Right forelimb (tissue), 1 donor: ENCODE data around the gene KDM4B.

Experiments
- DNase-seq: peaks from one replicate; pipeline ENCODE4 v3.0.0-alpha.2; 2018

KDM4B gene

DNA sequence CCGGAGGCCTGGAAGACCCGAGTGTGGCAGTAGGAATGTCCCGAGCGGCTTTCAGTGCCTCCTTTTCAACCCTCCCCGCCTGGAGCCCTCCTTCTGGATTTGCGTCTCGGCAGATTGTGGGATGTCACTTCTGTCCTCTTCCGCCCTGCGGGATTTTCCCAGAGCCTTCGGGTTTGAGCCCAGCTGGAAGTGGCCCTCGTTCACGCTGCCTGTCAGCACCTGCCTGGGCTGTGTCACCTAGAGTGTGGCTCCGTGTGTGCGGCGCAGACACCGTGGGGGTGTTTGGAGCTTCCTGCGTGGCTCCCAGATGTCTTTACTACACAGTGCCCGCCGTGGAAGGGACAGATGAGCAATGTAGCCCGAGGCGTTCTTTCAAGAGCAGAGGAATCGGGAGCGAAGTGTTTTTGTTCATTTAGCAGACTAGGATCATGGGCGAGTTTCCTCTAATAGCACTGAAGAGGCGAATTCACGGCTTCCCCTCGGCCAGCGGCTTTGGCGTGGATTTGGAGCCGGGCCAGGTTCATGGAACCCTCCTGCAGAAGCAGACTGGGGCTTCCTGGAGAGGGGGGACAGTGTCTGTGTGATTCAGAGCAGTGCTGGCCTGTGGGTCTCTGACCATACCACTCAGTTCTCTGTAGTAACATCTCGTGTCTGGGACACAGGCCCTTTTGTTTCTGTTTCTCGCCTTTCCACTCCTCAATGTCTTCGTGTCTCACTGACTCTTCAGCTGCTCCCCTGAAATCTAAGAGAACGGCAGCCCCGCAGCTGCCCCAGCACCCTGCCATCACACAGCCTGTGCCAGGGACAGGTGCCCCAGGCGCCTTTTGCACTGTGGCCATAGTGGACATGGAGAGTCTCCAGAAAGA lies 68.0 kb downstream of the KDM4B start:
- DNase-seq = no peak

DNA sequence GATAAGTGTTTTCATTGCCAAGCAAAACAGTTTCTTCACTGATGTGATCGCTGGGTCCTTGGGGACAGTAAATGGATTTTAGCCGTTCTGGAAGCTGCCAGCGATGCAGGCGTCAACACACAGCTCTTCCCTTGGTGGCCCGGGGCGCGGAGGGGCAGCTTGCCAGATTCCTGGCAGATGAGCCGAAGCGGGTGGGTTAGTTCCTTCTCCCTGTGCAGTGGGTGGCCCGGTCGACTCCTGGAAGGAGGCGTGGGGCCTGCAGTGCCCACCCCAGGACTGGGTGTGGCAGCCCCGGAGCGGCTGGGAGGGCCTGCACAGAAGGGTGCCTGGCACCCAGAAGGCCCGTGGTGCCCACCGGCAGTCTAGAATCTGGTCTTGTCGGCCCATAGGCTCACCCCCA lies 69.0 kb downstream of the KDM4B start:
- no peak for DNase-seq

DNA sequence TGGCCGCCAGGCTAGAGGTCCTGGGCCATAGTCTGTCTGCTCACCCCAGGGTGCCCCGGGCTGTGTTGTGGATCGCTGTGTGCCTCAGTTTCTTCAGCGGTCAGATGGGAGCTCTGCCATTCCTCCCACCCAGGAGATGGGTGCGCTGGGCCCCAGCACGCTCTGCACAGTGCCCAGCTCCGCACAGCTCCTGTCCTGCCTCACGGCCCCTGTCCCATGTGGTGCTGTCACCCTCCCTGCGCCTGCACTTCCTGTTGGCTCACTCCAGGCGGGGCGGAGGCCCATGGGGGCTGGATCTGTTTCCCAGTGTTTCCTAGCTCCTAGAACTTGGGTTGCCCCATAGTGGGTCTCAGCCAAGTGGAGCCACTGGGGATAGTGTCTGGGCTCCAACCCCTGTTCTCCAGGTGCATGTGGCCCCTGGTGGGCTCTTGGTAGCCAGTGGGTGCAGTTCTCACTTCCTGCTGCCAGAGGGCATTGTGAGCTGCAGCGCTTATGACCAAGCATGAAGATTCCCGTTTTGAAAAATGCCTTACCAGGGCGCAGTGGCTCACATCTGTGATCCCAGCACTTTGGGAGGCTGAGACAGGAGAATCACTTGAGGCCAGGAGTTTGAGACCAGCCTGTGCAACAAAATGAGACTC lies 69.8 kb downstream of the KDM4B start:
- DNase-seq = no peak

DNA sequence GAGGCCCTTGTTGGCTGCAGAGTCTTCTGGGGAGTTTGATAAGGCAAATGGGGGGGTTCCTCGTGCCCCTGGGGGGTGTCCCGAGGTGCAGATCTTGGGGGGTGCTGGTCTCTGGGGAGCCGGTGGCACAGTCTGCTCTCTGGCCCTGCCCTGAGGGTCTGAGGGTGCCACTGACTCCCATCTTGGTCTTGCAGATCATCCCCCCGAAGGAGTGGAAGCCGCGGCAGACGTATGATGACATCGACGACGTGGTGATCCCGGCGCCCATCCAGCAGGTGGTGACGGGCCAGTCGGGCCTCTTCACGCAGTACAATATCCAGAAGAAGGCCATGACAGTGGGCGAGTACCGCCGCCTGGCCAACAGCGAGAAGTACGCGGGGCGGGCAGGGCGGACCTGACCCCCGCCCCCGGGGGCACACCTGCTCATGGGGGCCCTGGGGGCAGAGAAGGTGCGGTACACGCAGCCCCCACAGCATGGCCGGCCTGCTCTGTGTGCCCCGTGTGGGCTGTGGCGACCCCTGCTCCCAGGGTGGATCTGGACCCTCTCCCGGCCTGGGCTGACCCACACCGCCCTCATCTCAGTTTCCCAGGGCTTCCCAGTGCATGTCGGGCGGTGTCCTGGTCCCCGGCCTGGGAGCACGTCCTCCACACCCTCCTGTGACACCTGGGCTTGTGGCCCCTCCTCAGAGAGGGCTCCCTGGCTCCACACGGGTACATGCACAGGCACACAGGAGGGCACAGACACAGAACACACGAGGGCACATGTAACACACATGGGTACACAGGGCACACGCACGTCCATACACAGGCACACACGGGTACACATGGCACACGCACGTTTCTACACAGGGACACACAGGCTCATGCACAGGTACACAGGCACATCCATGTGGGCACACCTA lies 71.0 kb downstream of the KDM4B start:
- no peak for DNase-seq

DNA sequence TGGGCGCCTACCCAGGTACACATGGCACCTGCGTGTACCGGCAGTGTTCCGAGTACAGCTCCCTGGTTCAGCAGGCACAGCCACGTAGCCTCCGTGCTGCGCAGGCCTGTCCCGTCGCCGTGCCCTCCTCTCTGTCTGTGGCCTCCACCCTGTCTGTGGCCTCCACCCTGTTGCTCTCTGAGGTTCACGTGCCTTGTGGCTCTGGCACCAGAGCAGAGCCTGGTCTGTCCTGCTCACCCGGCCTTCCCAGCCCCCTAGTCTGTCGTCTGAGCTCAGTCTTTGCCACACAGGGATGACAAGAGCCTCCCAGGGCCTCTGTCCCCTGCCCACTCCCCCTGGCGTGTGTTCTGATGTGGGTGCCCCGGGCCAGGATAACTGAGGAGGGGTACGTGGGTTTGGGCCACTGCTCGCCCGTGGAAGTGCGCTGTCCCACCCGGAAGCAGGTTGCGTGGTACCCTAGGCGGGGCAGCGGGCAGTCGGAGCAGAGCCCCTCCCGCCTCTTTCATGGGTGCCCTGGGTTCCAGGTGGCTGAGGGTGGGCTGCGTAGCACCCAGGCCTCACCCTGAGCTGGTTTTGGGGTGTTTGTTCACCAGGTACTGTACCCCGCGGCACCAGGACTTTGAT lies 71.7 kb downstream of the KDM4B start:
- DNase-seq = no peak

DNA sequence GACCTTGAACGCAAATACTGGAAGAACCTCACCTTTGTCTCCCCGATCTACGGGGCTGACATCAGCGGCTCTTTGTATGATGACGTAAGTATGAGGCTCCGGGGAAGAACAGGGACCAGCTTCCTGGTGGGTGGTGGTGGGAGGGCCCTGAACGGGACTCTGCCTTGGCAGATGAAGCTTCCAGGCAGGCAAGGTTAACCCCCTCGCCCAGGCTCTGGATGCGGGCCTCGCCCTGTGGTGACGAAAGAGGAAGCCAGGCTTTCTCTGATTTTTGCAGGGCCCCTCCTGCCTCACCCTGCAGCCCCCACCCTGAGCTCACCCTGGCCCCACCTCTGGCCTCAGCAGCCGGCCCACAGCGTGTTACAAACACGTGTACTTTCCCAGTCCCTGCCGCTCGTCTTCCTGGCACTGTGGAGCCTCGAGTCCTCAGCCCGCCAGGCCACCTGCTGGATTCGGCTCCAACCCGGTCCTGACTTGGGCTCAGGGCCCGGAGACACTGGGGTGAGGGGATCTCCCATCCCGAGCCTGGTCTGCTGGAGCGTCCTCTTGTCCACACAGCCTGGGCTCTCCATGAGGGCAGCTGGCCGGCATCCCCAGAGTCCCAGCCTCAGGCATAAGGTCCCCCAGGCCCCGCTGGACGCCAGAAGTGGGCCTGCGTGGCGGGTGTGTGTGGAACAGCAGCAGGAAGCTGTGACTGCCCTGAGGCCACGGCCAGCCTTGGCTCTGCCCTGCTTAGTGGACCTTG lies 72.4 kb downstream of the KDM4B start:
- no peak for DNase-seq

DNA sequence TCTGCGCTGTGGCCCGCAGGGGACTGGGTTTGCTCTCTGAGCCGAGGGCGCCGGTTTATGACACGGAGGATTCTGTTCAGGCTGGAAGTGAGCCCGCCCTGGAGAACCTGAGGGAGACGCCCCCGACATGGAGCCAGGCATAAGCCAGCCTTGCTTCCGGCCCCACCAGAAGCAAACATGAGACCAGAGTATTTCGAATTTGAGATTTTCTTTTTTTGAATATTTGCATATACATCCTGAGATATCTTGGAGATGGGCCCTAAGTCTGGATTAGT lies 72.9 kb downstream of the KDM4B start:
- no peak for DNase-seq

DNA sequence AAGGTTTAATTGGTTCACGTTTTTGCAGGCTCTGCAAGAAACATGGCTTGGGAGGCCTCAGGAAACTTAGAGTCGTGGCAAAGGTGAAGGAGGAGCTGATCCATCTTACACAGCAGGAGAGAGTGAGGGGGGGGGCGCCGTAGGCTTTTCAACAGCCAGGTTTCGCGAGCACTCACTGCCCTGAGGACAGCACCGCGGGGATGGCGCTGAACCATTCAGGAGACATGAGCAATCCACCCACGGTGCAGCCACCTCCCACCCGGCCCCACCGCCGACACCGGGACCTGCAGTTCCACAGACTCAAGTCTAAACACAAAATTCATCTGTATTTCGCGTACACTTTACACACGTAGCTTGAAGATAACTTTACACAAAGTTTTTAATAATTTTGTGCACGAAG lies 73.6 kb downstream of the KDM4B start:
- DNase-seq = no peak

DNA sequence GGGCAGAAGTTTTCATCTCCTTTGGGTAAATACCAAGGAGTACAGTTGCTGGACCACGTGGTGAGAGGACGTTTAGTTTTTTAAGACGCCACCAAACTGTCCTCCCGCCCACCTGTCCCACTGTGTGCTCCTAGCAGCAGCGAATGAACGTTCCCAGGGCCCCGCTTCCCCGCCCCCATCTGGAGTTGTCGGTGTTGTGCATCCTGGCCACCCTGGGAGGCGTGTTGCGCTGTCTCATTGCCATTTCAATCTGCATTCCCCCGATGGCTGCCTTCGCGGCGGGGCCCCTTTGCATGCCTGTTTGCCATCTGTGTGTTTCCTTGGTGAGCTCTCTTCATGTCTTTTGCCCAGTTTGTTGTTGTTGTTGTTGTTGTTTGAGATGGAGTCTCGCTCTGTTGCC lies 76.1 kb downstream of the KDM4B start:
- no peak for DNase-seq

DNA sequence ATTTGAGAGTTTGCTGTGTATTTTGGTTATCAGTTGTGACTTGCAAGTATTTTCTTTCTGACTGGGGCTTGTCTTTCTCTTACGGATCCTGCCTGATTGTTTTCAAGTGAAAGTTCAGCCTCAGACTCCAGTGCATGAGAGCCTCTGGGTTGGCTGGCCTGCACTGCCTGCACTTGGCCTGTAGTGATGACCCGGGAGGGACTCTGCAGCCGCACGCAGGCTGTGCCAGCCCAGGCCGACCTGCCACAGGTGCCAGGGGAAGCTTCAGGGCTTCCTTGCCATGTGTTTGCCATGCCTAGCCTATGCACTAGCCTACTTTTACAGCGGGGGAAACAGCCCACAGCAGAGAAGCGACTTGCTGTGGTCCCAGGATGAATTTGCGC lies 77.0 kb downstream of the KDM4B start:
- DNase-seq = no peak

DNA sequence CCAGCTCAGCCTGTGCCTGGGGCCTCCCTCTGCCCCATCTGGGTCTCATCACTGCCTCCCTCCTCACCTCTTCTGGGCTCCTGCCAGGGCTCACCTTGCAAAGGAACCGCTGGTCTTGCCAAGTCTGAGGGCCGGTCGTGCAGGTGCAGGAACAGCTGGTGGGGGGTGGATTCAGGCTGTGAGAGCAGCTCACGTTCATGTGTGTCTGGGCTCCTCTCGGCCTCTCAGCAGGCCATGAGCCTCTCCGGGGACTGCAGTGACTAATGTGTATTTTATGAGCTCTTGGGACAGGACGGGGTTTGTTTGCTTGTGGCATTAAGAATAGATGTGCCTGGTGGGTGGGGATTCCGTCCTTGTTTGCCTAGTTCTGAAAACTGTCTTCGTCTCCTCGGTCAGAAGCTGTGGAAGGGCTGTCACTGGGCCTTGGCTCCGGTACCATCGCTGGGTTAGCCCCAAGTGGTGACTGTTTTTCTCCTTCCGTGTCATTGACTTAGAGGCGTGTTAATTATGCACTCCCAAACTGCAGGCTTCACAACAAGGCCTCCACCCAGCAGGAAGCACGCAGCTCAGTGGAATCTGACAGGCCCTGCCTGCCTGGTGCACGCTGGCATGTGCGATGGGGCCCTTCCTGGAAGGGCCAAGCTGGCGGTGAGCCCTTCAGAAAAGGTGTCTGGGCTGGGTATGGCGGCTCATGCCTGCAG lies 77.6 kb downstream of the KDM4B start:
- DNase-seq = no peak

DNA sequence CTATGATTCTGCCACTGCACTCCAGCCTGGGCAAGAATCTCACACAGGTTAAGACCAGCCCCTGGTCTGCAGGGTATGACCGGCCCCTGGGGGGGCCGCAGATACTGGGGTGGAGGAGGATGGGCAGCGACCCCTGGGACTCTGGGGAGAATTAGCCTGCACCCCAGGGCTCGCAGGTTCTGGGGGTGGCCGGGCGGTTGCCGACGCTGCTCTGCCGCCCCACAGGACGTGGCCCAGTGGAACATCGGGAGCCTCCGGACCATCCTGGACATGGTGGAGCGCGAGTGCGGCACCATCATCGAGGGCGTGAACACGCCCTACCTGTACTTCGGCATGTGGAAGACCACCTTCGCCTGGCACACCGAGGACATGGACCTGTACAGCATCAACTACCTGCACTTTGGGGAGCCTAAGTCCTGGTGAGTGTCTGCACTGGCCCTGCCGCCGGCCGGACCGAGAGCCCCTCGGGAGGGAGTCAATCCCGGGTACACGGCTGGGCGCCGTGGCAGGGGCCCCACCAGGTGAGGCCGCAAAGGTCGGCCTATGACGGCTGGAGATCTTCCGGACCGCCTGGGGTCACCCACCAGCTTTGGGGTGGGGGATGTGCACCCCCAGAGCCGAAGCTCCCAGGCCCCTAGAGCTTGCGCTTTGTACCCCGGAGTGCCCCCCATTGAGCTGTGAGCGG lies 78.5 kb downstream of the KDM4B start:
- DNase-seq = no peak

DNA sequence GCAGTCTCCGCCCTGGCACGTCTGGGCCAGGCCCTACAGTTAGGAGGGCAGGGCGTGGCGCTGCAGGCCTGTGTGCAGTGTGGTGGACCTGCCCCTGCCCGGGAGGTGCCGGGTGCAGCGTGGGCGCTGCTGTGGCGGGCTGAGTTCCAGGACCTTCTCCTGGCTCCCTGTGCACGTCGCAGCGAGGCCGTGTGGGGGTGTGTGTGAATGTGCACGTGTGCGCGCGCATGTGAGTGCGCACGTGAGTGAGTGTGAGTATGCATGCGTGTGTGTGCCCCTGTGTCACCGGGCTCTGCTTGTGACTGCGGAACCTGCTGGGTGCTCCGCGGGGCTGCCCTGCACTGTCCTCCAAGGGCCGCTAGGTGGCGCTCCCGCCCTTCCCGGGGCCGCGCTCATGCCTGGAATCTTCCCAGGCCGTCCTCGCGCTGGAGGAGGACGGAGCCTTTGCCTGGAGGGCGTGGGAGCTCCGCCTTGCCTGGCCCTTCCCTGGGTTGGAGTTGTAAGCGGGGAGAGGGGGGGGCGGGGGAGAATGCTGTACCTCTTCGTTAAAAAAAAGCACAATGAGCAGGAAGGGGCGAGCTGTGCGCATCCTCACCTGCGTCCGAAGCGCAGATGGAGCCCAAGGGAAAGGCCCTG lies 79.3 kb downstream of the KDM4B start:
- peak; percentile 93 for DNase-seq

DNA sequence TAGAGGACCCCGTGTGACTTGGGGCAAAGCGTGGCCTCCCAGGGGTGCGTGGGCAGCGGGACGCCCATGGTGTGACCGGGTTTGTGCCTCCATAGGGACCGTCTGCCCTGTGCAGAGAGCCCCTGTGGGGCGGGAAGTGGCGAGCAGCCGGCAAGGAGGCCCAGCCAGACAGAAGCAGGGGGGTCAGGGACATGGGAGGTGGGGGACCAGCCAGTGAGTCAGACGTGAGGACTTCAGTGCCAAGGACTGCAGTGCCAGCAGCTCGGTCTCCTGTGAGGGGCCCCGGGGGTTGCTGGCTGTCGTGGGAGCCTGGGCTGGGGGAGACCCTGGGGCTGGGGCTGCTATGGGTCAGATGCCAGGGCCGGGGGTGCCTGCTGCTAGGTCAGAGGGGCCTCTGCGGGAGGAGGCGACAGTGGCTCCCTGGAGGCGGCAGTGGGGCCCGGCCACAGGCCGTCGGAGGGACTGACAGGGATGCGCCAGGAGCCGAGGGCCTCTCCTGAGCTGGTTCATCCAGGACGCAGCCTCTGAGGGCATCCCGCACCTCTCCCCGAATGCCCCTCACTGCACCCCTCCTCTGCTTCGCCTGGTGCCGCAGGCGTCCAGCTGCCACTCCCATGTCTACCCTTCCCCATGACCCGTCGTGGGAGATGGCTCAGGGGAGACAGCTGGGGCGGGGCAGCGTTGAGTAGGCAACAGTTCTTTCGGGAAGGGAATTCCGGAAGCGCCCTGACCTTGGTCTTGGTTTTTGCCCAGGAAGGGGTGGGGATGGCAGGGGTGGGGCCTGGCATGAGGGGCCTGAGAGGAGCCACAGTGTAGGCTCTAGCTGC lies 80.0 kb downstream of the KDM4B start:
- no peak for DNase-seq

DNA sequence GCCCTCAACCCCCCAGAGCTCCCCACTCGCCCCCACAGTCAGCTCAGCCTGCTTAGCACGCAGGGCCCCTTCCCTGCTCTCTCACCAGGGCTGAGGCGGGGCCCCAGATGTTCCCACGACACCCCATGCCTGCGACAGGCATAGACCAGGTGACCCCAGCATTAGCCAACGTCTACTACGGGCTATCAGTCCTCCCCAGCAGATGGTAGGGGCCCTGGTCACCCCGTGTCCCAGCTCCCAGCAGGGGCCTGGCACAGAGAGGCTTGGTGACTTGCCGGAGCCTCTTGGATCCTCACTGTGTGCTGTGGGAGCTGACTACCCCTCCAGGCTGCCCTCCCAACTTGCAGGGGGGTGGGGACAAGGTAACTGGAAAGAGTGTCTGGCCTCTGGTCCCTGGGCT lies 80.6 kb downstream of the KDM4B start:
- no peak for DNase-seq

DNA sequence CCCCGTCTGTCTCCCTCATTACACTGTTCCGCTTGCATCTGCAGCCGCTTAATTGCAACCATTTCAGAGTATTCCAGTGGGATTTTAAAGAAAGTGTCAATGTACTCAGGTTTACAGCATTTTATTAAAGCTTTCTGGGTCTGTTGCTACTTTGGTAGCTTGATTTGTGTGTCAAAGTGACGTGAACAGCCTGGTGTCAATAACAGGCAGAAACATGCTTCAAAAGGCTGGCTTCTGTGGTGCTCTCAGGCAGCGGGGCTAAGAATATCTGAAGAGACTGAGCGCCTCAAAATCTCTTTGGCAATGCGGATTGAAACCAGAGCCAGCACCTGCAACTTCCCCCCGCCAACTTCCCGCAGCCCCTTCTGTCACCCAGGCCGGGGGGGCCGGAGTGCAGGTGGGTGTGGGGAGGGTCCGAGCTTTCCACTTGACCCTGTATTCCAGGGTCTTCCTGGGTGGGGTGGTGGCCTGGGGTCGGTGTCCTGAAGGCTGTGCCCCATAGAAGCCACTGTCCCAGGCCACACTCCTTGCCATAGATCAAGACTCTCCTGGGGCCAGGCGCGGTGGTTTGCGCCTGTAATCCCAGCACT lies 81.2 kb downstream of the KDM4B start:
- no peak for DNase-seq

DNA sequence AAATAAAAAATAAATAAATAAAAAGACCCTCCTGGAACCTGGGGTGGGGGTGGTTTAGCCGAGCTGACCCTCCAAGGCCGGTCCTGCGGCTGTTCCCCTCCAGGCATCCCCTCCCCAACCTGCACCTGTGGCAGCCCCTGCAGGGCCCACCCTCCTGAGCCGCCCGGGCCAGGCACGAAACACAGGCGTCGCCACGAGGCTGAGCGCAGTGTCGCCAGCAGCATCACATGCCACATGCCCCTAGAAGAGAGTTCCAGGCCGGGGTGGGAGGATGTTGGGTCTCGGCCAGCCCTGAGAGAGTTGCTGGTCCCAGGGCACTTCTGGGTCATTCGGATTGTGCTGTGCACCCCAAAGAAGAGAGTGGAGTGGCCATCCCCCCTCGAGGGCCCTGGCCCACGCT lies 82.0 kb downstream of the KDM4B start:
- no peak for DNase-seq

DNA sequence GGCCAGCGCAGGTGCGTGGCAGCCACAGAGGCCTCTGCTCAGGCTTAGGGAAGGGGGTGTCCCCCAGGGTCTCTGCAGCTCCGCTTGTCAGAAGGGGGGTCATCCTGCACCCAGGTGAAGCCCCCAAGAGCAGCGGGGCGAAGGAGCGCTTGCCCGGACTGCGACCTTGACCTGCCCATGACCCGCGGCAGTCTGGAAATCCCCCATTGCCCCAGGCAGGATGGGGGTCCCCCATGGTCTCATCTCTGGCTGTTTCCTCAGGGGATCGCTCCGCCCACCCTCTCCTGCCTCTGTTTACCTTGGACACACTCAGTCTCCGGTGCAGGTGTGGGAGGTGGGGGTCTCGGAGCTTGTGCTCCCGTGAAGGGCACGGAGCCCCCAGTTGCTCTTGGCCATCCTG lies 82.7 kb downstream of the KDM4B start:
- no peak for DNase-seq

DNA sequence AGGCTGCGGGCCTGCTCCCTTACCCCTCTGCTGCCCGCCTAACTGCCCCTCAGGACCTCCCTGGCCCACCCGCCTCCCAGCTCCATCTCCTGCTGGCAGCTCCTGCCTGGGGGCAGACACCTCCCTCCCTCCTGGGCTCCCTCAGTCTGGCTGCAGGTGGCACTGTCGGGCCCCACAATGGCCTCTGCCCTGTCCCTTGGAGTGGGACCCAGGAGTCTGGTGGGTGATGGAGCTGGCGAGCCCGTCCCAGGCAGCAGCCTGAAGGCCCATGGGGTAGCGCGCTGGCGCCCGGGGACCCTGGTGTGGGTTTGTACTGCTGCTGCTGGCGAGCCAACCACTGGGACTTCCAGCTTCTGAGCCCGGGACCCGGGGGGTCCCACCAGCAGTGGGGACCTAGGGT lies 83.6 kb downstream of the KDM4B start:
- DNase-seq = no peak
